ENCODE measurements around the gene PFDN1. TPM values are rescaled to one million over a fixed set of nuclear protein-coding genes. Genes with fewer than 3 reads are reported as not detected.

The PFDN1 gene
- total and polyA plus RNA-seq, 4 donors = 14.0 to 30.8 (median 20.7) TPM

GRCh38 chr5:140221697-140222223, 81.1 kb downstream of the PFDN1 start:
- Histone ChIP-seq H3K9me3 (ENCODE audit: control insufficient read depth in 4 of 4, low read length in 3 of 4) (no peaks in the 10 kb centered on the region), H3K27me3 (ENCODE audit: control insufficient read depth in 4 of 4, insufficient read depth in 4 of 4, low read length in 3 of 4) (no peaks in the 10 kb centered on the region), H3K4me3 (ENCODE audit: low read depth in 1 of 3, low read length in 3 of 3) (no peak overlapping the region), H3K9ac (ENCODE audit: low read depth in 1 of 2, low read length in 2 of 2) (no peak overlapping the region), H3K36me3 (ENCODE audit: control insufficient read depth in 4 of 4, insufficient read depth in 3 of 4, low read depth in 1 of 4, low read length in 3 of 4) (no peaks in the 10 kb centered on the region), H3K4me1 (ENCODE audit: control insufficient read depth in 4 of 4, insufficient read depth in 4 of 4, low read length in 3 of 4) (peaks cover 11 to 51% (median 33%) of the 10 kb centered on the region in 4 donors), H3K27ac (ENCODE audit: low read depth in 1 of 2, low read length in 2 of 2) (peak overlapping the region in 1 of 2 donors; percentile 9)
- WGBS = 80% methylated on average over 5 of the region's 5 CpGs
- no peak for DNase-seq (ENCODE audit: low spot score)
- no peak for TF ChIP-seq RAD21 (IDR thresholded peaks at IDR 0.05)
- no peak for TF ChIP-seq TAF1 (conservative IDR thresholded peaks at IDR 0.05)
- no peak for TF ChIP-seq ZBTB33 (IDR thresholded peaks at IDR 0.05)
- no peak for TF ChIP-seq JUND (IDR thresholded peaks at IDR 0.05)
- no peak for TF ChIP-seq SP1 (IDR thresholded peaks at IDR 0.05)
- no peak for TF ChIP-seq YY1 (IDR thresholded peaks at IDR 0.05)
- no peak for TF ChIP-seq HNF4G (IDR thresholded peaks at IDR 0.05)
- no peak for TF ChIP-seq RXRA (IDR thresholded peaks at IDR 0.05)
- TF ChIP-seq NR2F2 (IDR thresholded peaks at IDR 0.05) = no peak
- TF ChIP-seq HNF4A (conservative IDR thresholded peaks at IDR 0.05) = no peak
- no peak for TF ChIP-seq ATF3 (IDR thresholded peaks at IDR 0.05)
- TF ChIP-seq GABPA (IDR thresholded peaks at IDR 0.05 in 1 of 2, conservative IDR thresholded peaks at IDR 0.05 in 1 of 2) = no peak

- Histone ChIP-seq H3K4me1 (ENCODE audit: control insufficient read depth in 4 of 4, insufficient read depth in 4 of 4, low read length in 3 of 4) (peaks cover 11 to 51% (median 34%) of the 10 kb centered on the region in 4 donors), H3K4me3 (ENCODE audit: low read depth in 1 of 3, low read length in 3 of 3) (no peak overlapping the region), H3K9ac (ENCODE audit: low read depth in 1 of 2, low read length in 2 of 2) (no peak overlapping the region), H3K36me3 (ENCODE audit: control insufficient read depth in 4 of 4, insufficient read depth in 3 of 4, low read depth in 1 of 4, low read length in 3 of 4) (no peaks in the 10 kb centered on the region), H3K27ac (ENCODE audit: low read depth in 1 of 2, low read length in 2 of 2) (no peak overlapping the region), H3K9me3 (ENCODE audit: control insufficient read depth in 4 of 4, low read length in 3 of 4) (no peaks in the 10 kb centered on the region), H3K27me3 (ENCODE audit: control insufficient read depth in 4 of 4, insufficient read depth in 4 of 4, low read length in 3 of 4) (no peaks in the 10 kb centered on the region)
- WGBS = 69% methylated on average over 1 of the region's 1 CpG
- no peak for DNase-seq (ENCODE audit: low spot score)
- TF ChIP-seq YY1 (IDR thresholded peaks at IDR 0.05) = no peak
- TF ChIP-seq REST (IDR thresholded peaks at IDR 0.05) = no peak
- no peak for TF ChIP-seq FOXA2 (IDR thresholded peaks at IDR 0.05)
- no peak for TF ChIP-seq FOXA1 (IDR thresholded peaks at IDR 0.05)
Observed at GRCh38 chr5:140220698-140221064, 82.2 kb downstream of the PFDN1 start.
